Germinal center (tissue), 1 donor: ENCODE results near the gene RNU4-1.

Experiments
- DNase-seq: peaks from one replicate; pipeline ENCODE4 v3.0.0; 2012; ENCODE audit warnings: mixed read lengths, low spot score

The RNU4-1 gene

GRCh38 chr12:120290609-120291305, 2.3 kb downstream of the RNU4-1 start:
- DNase-seq, result no peak

- DNase-seq, result no peak
Measured at GRCh38 chr12:120287491-120287890, 5.5 kb downstream of the RNU4-1 start.

- DNase-seq, result no peak
Measured at GRCh38 chr12:120286768-120287490, 6.1 kb downstream of the RNU4-1 start.

GRCh38 chr12:120284381-120284780, 8.7 kb downstream of the RNU4-1 start:
- no peak for DNase-seq

- DNase-seq, result no peak
Measured at GRCh38 chr12:120283318-120283717, 9.7 kb downstream of the RNU4-1 start.

- no peak for DNase-seq
Measured at GRCh38 chr12:120278137-120279069, 14.6 kb downstream of the RNU4-1 start.

GRCh38 chr12:120276734-120277133, 16.3 kb downstream of the RNU4-1 start:
- DNase-seq, result no peak

GRCh38 chr12:120267736-120268135, 25.3 kb downstream of the RNU4-1 start:
- DNase-seq, result no peak

- DNase-seq, result no peak
Measured at GRCh38 chr12:120266180-120266870, 26.7 kb downstream of the RNU4-1 start.

GRCh38 chr12:120265473-120266179, 27.4 kb downstream of the RNU4-1 start, which contains the start of gene PXN:
PXN (minus strand) TSS chr12:120265730; CDS start chr12:120265629, 101 bp downstream.
- DNase-seq, result peak; percentile 94

- DNase-seq, result no peak
Measured at GRCh38 chr12:120264904-120265472, 28.0 kb downstream of the RNU4-1 start.

- no peak for DNase-seq
Measured at GRCh38 chr12:120264086-120264903, 28.7 kb downstream of the RNU4-1 start.

GRCh38 chr12:120263748-120264085, 29.3 kb downstream of the RNU4-1 start:
- no peak for DNase-seq

GRCh38 chr12:120262852-120263747, 29.9 kb downstream of the RNU4-1 start:
- DNase-seq, result no peak

GRCh38 chr12:120261951-120262851, 30.8 kb downstream of the RNU4-1 start:
- no peak for DNase-seq

GRCh38 chr12:120260607-120261006, 32.4 kb downstream of the RNU4-1 start:
- no peak for DNase-seq

- DNase-seq, result no peak
Measured at GRCh38 chr12:120259418-120260202, 33.4 kb downstream of the RNU4-1 start.
